ENCODE measurements around the gene SUN2.

Gene SUN2

DNA sequence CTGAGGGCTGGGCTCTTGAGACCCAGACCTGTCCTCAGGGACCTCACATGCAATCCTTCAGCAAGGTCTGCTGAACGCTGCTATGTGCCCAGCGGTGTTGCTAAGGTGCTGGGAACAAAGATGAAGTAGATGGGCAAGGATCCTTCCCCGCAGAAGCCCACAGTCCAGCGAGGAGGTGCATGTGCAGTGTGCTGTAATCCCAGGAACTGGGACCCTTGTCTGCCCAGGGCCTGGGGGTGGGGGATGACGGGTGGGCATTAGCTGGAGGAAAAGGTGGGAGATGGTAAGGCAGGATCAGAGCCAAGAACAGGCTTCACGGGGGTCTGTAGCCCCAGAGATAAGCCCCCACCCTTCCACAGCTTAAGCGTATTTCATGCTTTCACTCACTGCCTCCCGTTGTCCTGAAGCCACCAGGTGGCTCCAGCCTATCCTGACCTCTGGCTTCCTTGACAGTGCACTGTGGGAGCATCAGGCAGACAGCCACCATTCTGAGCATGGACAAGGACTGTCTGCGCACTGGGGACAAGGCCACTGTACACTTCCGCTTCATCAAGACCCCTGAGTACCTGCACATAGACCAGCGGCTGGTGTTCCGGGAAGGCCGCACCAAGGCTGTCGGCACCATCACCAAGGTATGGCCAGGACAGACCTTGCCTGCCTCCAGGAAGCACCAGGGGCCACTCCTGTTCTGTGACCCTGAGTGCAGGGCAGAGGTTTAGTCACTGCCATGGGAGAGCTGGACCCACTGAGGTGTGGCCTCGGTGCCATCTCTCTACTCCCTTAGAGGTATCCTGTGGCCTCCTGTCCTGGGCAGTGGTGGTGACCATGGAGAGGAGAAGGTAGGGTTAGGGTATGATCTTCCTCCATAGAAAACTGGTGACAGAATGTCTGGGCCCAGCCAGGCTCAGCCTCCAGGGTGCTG, 28.0 kb downstream of the SUN2 start:
- H3F3A ChIP-seq (ENCODE audit: insufficient read depth, low read length), result peaks cover 20% of the 10 kb centered on the region
- H3K4me2 ChIP-seq (ENCODE audit: low read depth, low read length), result no peak overlapping the region
- no peak overlapping the region for H3K9ac ChIP-seq (ENCODE audit: low read length)
- no peak overlapping the region for H3K27ac ChIP-seq (ENCODE audit: low read length)
- 0 out of 2 replicates have a peak, but pooled peaks cover 18% of the 10 kb centered on the region for H3K79me2 ChIP-seq (ENCODE audit: low read length)
- no peaks in the 10 kb centered on the region for H4K20me1 ChIP-seq (ENCODE audit: insufficient read depth, low read length)
- no peak overlapping the region for H3K4me3 ChIP-seq (ENCODE audit: low read length)
- H3K36me3 ChIP-seq (replicated peaks; ENCODE audit: insufficient read depth, low read length), result peaks cover 11% of the 10 kb centered on the region
- DNase-seq, result peak; percentile 2
- H3K9me3 ChIP-seq (replicated peaks; ENCODE audit: insufficient read depth, low read length), result no peaks in the 10 kb centered on the region
- no peaks in the 10 kb centered on the region for H3K9me2 ChIP-seq (replicated peaks; ENCODE audit: insufficient read depth, low read length)
- no peaks in the 10 kb centered on the region for H3K27me3 ChIP-seq (replicated peaks; ENCODE audit: insufficient read depth, low read length)
- no peaks in the 10 kb centered on the region for H3K4me1 ChIP-seq (ENCODE audit: low read length)
- H2AFZ ChIP-seq (ENCODE audit: low read length), result no peak overlapping the region
- TF ChIP-seq, protein P1, sequence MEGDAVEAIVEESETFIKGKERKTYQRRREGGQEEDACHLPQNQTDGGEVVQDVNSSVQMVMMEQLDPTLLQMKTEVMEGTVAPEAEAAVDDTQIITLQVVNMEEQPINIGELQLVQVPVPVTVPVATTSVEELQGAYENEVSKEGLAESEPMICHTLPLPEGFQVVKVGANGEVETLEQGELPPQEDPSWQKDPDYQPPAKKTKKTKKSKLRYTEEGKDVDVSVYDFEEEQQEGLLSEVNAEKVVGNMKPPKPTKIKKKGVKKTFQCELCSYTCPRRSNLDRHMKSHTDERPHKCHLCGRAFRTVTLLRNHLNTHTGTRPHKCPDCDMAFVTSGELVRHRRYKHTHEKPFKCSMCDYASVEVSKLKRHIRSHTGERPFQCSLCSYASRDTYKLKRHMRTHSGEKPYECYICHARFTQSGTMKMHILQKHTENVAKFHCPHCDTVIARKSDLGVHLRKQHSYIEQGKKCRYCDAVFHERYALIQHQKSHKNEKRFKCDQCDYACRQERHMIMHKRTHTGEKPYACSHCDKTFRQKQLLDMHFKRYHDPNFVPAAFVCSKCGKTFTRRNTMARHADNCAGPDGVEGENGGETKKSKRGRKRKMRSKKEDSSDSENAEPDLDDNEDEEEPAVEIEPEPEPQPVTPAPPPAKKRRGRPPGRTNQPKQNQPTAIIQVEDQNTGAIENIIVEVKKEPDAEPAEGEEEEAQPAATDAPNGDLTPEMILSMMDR (IDR thresholded peaks at IDR 0.05; ENCODE audit: low read length), result no peak
- TF ChIP-seq EZH2 (optimal IDR thresholded peaks at IDR 0.05; ENCODE audit: low read depth, low read length) (no peak), EZH2phosphoT487 (IDR thresholded peaks at IDR 0.05; ENCODE audit: low read length) (no peak)

DNA sequence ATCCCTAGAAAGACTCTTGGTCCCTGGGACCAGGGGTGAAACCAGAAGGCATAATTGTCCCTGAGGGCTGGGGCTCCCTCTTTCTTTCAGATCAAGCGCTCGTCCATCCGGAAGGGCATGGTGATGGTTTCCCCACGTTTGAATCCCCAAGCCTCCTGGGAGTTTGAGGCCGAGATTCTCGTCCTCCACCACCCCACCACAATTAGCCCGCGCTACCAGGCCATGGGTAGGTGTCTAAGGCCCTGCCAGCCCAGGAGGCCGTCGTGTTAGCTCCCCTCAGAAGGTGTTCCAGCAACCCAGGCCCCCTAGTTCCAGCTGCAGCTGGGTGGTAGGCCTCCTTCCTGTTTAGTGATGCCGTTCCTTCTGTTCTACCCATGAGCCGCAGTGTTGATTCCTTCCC, 28.7 kb downstream of the SUN2 start:
- peaks cover 16% of the 10 kb centered on the region for H3K36me3 ChIP-seq (replicated peaks; ENCODE audit: insufficient read depth, low read length)
- peaks cover 23% of the 10 kb centered on the region; the same call in 1 of the 2 replicates for H3K79me2 ChIP-seq (ENCODE audit: low read length)
- TF ChIP-seq, protein P1 (IDR thresholded peaks at IDR 0.05; ENCODE audit: low read length), result no peak
- TF ChIP-seq EZH2phosphoT487 (IDR thresholded peaks at IDR 0.05; ENCODE audit: low read length), result no peak
- no peak for TF ChIP-seq EZH2 (optimal IDR thresholded peaks at IDR 0.05; ENCODE audit: low read depth, low read length)
- no peak overlapping the region for H2AFZ ChIP-seq (ENCODE audit: low read length)
- H3K9me2 ChIP-seq (replicated peaks; ENCODE audit: insufficient read depth, low read length), result no peaks in the 10 kb centered on the region
- no peak overlapping the region for H3K4me2 ChIP-seq (ENCODE audit: low read depth, low read length)
- no peak overlapping the region for H3K27ac ChIP-seq (ENCODE audit: low read length)
- H3K9me3 ChIP-seq (replicated peaks; ENCODE audit: insufficient read depth, low read length), result no peaks in the 10 kb centered on the region
- peaks cover 17% of the 10 kb centered on the region for H3F3A ChIP-seq (ENCODE audit: insufficient read depth, low read length)
- no peaks in the 10 kb centered on the region for H4K20me1 ChIP-seq (ENCODE audit: insufficient read depth, low read length)
- no peaks in the 10 kb centered on the region for H3K27me3 ChIP-seq (replicated peaks; ENCODE audit: insufficient read depth, low read length)
- DNase-seq, result peak; percentile 2
- no peak overlapping the region for H3K4me3 ChIP-seq (ENCODE audit: low read length)
- no peaks in the 10 kb centered on the region for H3K4me1 ChIP-seq (ENCODE audit: low read length)
- H3K9ac ChIP-seq (ENCODE audit: low read length), result no peak overlapping the region

DNA sequence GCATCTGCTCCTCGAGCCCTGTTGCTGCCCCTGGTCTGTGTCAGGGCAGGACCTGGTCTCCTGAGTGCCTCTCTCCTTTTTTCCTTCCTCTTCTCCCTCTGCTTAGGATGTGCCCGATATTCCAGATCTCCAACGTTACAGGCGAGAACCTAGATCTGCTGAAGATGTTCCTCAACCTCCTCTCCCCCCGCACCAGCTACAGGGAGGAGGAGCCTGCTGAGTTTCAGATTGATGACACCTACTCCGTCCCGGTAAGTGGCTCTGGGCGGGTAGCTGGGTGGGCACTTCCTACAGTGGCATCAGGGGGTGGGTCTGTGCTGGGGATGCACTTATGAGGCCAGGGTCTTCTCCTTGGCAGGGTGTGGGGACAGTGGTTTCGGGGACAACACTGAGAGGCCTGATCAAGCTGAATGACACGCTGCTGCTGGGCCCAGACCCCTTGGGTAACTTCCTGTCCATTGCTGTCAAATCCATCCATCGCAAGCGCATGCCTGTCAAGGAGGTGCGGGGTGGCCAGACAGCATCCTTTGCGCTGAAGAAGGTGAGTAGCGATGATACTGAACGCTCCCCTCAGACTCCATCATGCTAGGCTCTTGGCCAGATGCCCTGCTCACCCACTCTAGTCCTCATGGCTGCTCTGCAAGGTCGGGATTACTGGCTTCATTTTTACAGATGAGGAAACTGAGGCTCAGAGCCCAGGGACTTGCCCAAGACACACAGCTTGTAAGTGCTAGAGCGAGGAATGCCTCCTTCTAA, 29.7 kb downstream of the SUN2 start:
- H3K9ac ChIP-seq (ENCODE audit: low read length), result no peak overlapping the region
- DNase-seq, result peak; percentile 2
- H3K27me3 ChIP-seq (replicated peaks; ENCODE audit: insufficient read depth, low read length), result no peaks in the 10 kb centered on the region
- H2AFZ ChIP-seq (ENCODE audit: low read length), result no peak overlapping the region
- no peaks in the 10 kb centered on the region for H3K4me1 ChIP-seq (ENCODE audit: low read length)
- no peak overlapping the region for H3K4me2 ChIP-seq (ENCODE audit: low read depth, low read length)
- TF ChIP-seq, protein P1 (IDR thresholded peaks at IDR 0.05; ENCODE audit: low read length), result no peak
- TF ChIP-seq EZH2phosphoT487 (IDR thresholded peaks at IDR 0.05; ENCODE audit: low read length) (no peak), EZH2 (optimal IDR thresholded peaks at IDR 0.05; ENCODE audit: low read depth, low read length) (no peak)
- peaks cover 30% of the 10 kb centered on the region for H3K79me2 ChIP-seq (ENCODE audit: low read length)
- H4K20me1 ChIP-seq (ENCODE audit: insufficient read depth, low read length), result no peaks in the 10 kb centered on the region
- H3K9me3 ChIP-seq (replicated peaks; ENCODE audit: insufficient read depth, low read length), result no peaks in the 10 kb centered on the region
- H3K4me3 ChIP-seq (ENCODE audit: low read length), result no peak overlapping the region
- peaks cover 14% of the 10 kb centered on the region; the same call in 1 of the 2 replicates for H3F3A ChIP-seq (ENCODE audit: insufficient read depth, low read length)
- H3K36me3 ChIP-seq (replicated peaks; ENCODE audit: insufficient read depth, low read length), result peaks cover 16% of the 10 kb centered on the region
- no peak overlapping the region for H3K27ac ChIP-seq (ENCODE audit: low read length)
- H3K9me2 ChIP-seq (replicated peaks; ENCODE audit: insufficient read depth, low read length), result no peaks in the 10 kb centered on the region

Data from MM.1S (cell line).